AG04449 (cell line): ENCODE results near the gene TEX35.
"Not testable (repeated sequence)": the region's sequence is repeated elsewhere in the genome, so short reads cannot be mapped to it uniquely, and the experiment has no call there.

Experiments used
- CTCF ChIA-PET: fragments of 350-600 bp; formaldehyde crosslinking; extraction: SDS; loops from one replicate; lab custom pipeline; 2021; ENCODE audit warnings: antibody characterized with exemption; lab: Yijun Ruan, JAX
- POLR2A ChIA-PET: fragments of 400-600, 350-600 bp; formaldehyde crosslinking; extraction: SDS; loops from one replicate; lab custom pipeline; 2020; ENCODE audit warnings: antibody characterized with exemption, inconsistent platforms; lab: Yijun Ruan, JAX
- DNase-seq: peaks from one replicate; pipeline ENCODE4 v3.0.0-alpha.2; 2010; ENCODE audit warnings: low read depth, low spot score
- H3K4me3 ChIP-seq: 2 replicates; pipeline ENCODE4 v1.5.1; 2011; ENCODE audit warnings: low read depth, mild to moderate bottlenecking, control low read depth, low read length
- CTCF ChIP-seq: IDR thresholded peaks from one replicate; pipeline ENCODE4 v1.5.1; 2011; ENCODE audit warnings: mild to moderate bottlenecking, moderate library complexity, low read length, control low read depth, inconsistent platforms; ENCODE audit not compliant: insufficient read depth; ENCODE audit errors: missing control alignments

Gene TEX35

GRCh38 chr1:178501705-178502329, 11.1 kb upstream of the TEX35 start:
- TF ChIP-seq CTCF: peak; percentile 90

DNA sequence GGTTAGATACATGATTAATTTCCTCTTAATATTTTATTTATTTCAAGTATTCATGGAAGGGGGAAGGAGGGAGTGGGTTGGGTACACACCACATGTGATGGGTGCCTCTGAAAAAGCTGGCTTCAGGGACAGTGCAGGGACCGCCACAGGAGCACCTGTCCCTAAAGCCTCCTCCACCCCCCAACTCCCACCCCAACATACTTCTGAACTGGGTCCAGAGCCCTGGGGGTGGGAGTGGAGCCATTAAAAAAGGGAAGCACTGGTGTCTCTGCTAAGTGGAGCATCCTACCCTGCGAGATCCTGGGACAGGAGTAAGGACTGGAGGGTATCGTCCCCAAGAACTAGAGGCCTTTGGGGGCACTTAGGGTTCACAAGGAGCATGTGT, 10.6 kb upstream of the TEX35 start:
- ChIA-PET CTCF (interaction anchor here (0.5 to 9.0 kb wide), 52 partner anchors 14 to 556 kb away, joined by 3 to 205 read pairs (median 5); partner anchors contain the start of gene TEX35), POLR2A (no interaction called here)
- DNase-seq: no peak
- TF ChIP-seq CTCF: no peak
- no peak overlapping the region for H3K4me3 ChIP-seq

More at GRCh38 chr1:178501705-178502329, 11.1 kb upstream of the TEX35 start:
- ChIA-PET CTCF (interaction anchor here (0.5 to 9.0 kb wide), 56 partner anchors 14 to 555 kb away, joined by 3 to 205 read pairs (median 4); partner anchors contain the start of gene TEX35), POLR2A (no interaction called here)
- H3K4me3 ChIP-seq: no peak overlapping the region
- no peak for DNase-seq

- no peak for DNase-seq
- POLR2A ChIA-PET: no interaction called here
- TF ChIP-seq CTCF: no peak
- CTCF ChIA-PET: interaction anchor here (0.8 to 9.0 kb wide), 15 partner anchors 8 to 501 kb away, joined by 3 to 205 read pairs (median 8); partner anchors contain the start of gene TEX35
- no peak overlapping the region for H3K4me3 ChIP-seq
Observed at GRCh38 chr1:178502856-178503255, 10.1 kb upstream of the TEX35 start.

DNA sequence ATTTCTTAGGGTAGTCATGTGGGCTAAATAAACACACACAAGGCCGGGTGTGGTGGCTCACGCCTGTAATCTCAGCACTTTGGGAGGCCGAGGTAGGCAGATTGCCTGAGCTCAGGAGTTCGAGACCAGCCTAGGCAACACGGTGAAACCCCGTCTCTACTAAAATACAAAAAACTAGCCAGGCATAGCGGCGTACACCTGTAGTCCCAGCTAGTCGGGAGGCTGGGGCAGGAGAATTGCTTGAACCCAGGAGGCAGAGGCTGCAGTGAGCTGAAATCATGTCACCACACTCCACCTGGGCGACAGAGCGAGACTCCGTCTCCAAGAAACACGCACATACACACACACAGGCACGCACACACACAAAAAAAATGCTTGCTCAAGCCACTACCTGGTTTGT, 9.6 kb upstream of the TEX35 start:
- H3K4me3 ChIP-seq, POLR2A ChIA-PET, DNase-seq: not testable (repeated sequence)
- CTCF ChIA-PET: interaction anchor here (0.7 to 9.0 kb wide), 11 partner anchors 8 to 500 kb away, joined by 3 to 205 read pairs (median 8); partner anchors contain the start of gene TEX35

GRCh38 chr1:178503849-178504248, 9.1 kb upstream of the TEX35 start:
- CTCF ChIA-PET: interaction anchor here (0.7 to 9.0 kb wide), 10 partner anchors 9 to 499 kb away, joined by 3 to 205 read pairs (median 6); partner anchors contain the start of gene TEX35
- no peak for TF ChIP-seq CTCF
- no peak for DNase-seq

GRCh38 chr1:178504286-178504685, 8.6 kb upstream of the TEX35 start:
- ChIA-PET CTCF (interaction anchor here (0.8 to 9.0 kb wide), 8 partner anchors 9 to 498 kb away, joined by 3 to 205 read pairs (median 6); partner anchors contain the start of gene TEX35), POLR2A (no interaction called here)
- H3K4me3 ChIP-seq: no peak overlapping the region
- no peak for DNase-seq
- no peak for TF ChIP-seq CTCF

More at GRCh38 chr1:178503849-178504248, 9.1 kb upstream of the TEX35 start:
- no peak overlapping the region for H3K4me3 ChIP-seq
- POLR2A ChIA-PET: no interaction called here
